Endodermal cell (in vitro differentiated cells): ENCODE data around the gene LRRC23. TPM values are rescaled to one million over a fixed set of nuclear protein-coding genes. Genes with fewer than 3 reads are reported as not detected.

ENCODE experiments used
- DNase-seq: peaks from one replicate; pipeline ENCODE4 v3.0.0-alpha.2; 2017
- H3K27ac ChIP-seq: 2 replicates; pipeline ENCODE4 v1.5.1; 2013; ENCODE audit warnings: mild to moderate bottlenecking, low read depth, low read length, moderate library complexity
- H3K27me3 ChIP-seq: 2 replicates; pipeline ENCODE4 v1.6.1; 2013; ENCODE audit warnings: mild to moderate bottlenecking, low read length, moderate library complexity; ENCODE audit not compliant: insufficient read depth, control insufficient read depth, poor library complexity, severe bottlenecking
- H3K36me3 ChIP-seq: 2 replicates; pipeline ENCODE4 v1.7.0; 2013; ENCODE audit warnings: mild to moderate bottlenecking, low read length, moderate library complexity; ENCODE audit not compliant: control insufficient read depth, insufficient read depth
- H3K4me1 ChIP-seq: one replicate; pipeline ENCODE4 v1.7.0; 2013; ENCODE audit warnings: low read length; ENCODE audit not compliant: control insufficient read depth, insufficient read depth
- H3K4me3 ChIP-seq: 2 replicates; pipeline ENCODE4 v1.5.1; 2013; ENCODE audit warnings: mild to moderate bottlenecking, low read length, moderate library complexity
- H3K9ac ChIP-seq: 2 replicates; pipeline ENCODE4 v1.6.1; 2013; ENCODE audit warnings: mild to moderate bottlenecking, low read length, moderate library complexity; ENCODE audit not compliant: poor library complexity, severe bottlenecking; ENCODE audit errors: extremely low read depth
- H3K9me3 ChIP-seq: 2 replicates; pipeline ENCODE4 v1.6.1; 2013; ENCODE audit warnings: mild to moderate bottlenecking, low read length, moderate library complexity; ENCODE audit not compliant: control insufficient read depth
- H3K27ac Mint-ChIP-seq: 2 replicates; pipeline ENCODE4 v1.8.0; 2020; ENCODE audit warnings: mixed read lengths
- H3K27me3 Mint-ChIP-seq: 2 replicates; pipeline ENCODE4 v1.8.0; 2021; ENCODE audit warnings: mild to moderate bottlenecking, mixed read lengths; ENCODE audit not compliant: insufficient read depth
- H3K36me3 Mint-ChIP-seq: 2 replicates; pipeline ENCODE4 v1.8.0; 2020; ENCODE audit warnings: low read depth, mixed read lengths
- H3K4me1 Mint-ChIP-seq: 2 replicates; pipeline ENCODE4 v1.8.0; 2020; ENCODE audit warnings: mixed read lengths
- H3K4me3 Mint-ChIP-seq: 2 replicates; pipeline ENCODE4 v1.8.0; 2020; ENCODE audit warnings: mild to moderate bottlenecking, moderate library complexity, mixed read lengths
- H3K9me3 Mint-ChIP-seq: 2 replicates; pipeline ENCODE4 v1.8.0; 2020; ENCODE audit warnings: mild to moderate bottlenecking, mixed read lengths
- WGBS, 2 experiments: methylation state at CpG; one replicate each; pipeline versions ENCODE4 v1.1.5 to v1.1.7; 2013; ENCODE audit warnings: missing lambda C conversion rate in 2 of 2, mixed read lengths in 1 of 2; ENCODE audit not compliant: insufficient coverage in 1 of 2, insufficient read length in 1 of 2; 5-methylcytosine and 5-hydroxymethylcytosine counted together
- total RNA-seq, 2 donors: library from RNA; stranded (reverse); fragmentation: NEBNext Ultra II Directional in 1 of 2; extraction: Animal tissue kit (Norgen Biotek cat#: 25700) in 1 of 2; gene quantifications; 2 replicates in 1 of 2; 3 replicates in 1 of 2; pipeline ENCODE4 v1.2.1, GENCODE V29; 2021
- TF ChIP-seq, protein P1 (sequence below): fragments of 200-600 bp; sonication (generic); conservative IDR thresholded peaks from 2 replicates; pipeline ENCODE4 v1.5.0; 2021; ENCODE audit warnings: antibody characterized with exemption, mild to moderate bottlenecking

LRRC23 gene
- total RNA-seq, 2 donors from 2014 or later = 7.8 to 11.5 TPM

DNA sequence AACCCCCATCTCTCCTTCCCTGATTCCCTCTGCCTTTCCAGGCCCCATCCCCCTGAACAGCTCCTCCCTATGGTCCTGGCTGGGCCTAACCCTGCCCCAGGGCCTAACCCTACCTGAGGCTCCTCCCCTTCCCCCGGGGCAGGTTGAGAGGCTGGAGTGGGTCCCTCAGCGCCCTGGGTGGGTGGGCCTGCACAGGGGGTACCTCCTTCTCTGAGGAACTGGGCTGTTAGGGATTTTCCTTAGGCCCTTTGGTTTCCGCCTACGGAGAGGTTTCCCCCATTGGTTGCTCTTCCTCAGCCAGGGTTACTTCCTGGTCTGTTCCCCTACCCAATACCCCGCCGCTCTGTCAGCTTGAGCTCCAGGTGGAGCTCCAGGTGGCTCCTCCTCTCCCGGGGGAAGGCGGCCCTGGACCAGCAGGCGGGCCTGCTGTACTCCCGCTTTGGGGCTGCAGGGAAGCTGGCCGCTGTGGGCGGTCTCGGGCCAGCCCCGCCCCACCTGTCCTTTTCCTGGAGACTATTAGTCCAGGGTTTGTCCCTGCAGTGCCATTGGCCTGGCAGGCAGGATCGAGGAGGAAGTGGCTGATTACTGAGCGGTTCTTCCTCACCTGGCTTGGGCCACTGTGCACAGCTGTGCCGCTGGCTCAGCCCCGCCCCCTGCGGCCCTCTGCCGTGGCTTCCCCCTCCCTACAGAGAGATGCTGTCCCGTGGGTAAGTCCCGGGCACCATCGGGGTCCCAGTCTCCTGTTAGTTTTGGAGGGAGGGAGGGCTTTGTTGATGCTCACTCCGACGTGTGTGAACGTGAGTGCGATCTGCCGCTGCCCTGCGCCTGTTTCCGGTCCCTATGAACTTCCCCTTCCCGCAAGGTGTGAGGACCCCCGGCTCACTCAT, 41.7 kb downstream of the LRRC23 start:
- WGBS, 2 experiments = 6 to 26% methylated on average over 16 to 32 of the region's 32 CpGs

DNA sequence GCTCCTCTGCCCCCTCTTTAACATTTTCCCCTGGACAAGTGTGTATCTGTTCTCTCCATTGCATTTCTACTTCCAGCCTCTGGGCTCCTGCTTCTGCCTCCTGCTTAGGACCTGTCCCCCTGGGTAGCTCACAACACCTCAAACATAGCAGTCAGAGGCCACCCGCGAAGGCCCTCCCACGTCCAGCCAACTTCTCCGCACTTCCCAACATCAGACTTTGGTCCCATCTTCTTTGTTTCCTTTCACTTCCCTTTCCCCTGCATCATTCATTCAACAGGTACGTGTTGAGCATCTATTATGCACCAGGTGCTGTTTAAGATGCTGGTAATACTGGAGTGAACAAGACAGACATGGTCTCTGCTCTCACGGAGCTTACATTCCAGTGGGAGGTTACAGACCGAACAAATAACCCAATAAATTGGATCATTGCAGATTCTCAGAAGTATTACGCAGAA, 42.3 kb downstream of the LRRC23 start:
- Histone ChIP-seq H3K27ac (no peak overlapping the region), H3K36me3 (peaks cover 5% of the 10 kb centered on the region), H3K4me3 (peak overlapping the region; percentile 89), H3K9me3 (no peaks in the 10 kb centered on the region), H3K4me1 (peaks cover 7% of the 10 kb centered on the region), H3K27me3 (no peaks in the 10 kb centered on the region), H3K9ac (peak overlapping the region; percentile 52)
- peaks cover 43% of the 10 kb centered on the region for H3K4me1 Mint-ChIP-seq
- no peaks in the 10 kb centered on the region for H3K27me3 Mint-ChIP-seq
- no peaks in the 10 kb centered on the region for H3K9me3 Mint-ChIP-seq
- 61 to 72% methylated on average over 6 to 8 of the region's 8 CpGs for WGBS, 2 experiments
- H3K36me3 Mint-ChIP-seq = peaks cover 7% of the 10 kb centered on the region
- TF ChIP-seq, protein P1, sequence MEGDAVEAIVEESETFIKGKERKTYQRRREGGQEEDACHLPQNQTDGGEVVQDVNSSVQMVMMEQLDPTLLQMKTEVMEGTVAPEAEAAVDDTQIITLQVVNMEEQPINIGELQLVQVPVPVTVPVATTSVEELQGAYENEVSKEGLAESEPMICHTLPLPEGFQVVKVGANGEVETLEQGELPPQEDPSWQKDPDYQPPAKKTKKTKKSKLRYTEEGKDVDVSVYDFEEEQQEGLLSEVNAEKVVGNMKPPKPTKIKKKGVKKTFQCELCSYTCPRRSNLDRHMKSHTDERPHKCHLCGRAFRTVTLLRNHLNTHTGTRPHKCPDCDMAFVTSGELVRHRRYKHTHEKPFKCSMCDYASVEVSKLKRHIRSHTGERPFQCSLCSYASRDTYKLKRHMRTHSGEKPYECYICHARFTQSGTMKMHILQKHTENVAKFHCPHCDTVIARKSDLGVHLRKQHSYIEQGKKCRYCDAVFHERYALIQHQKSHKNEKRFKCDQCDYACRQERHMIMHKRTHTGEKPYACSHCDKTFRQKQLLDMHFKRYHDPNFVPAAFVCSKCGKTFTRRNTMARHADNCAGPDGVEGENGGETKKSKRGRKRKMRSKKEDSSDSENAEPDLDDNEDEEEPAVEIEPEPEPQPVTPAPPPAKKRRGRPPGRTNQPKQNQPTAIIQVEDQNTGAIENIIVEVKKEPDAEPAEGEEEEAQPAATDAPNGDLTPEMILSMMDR = peak; percentile 14
- peak overlapping the region; percentile 100 for H3K27ac Mint-ChIP-seq
- DNase-seq = no peak
- peak overlapping the region; percentile 84 for H3K4me3 Mint-ChIP-seq

More for the DNA sequence above, 41.7 kb downstream of the LRRC23 start:
- Histone ChIP-seq H3K4me1 (peaks cover 7% of the 10 kb centered on the region), H3K27me3 (no peaks in the 10 kb centered on the region), H3K36me3 (peaks cover 11% of the 10 kb centered on the region), H3K9ac (peak overlapping the region; percentile 52), H3K4me3 (peak overlapping the region; percentile 89), H3K9me3 (no peaks in the 10 kb centered on the region), H3K27ac (no peak overlapping the region)
- Mint-ChIP-seq H3K4me3 (peak overlapping the region; percentile 84), H3K4me1 (peaks cover 43% of the 10 kb centered on the region), H3K27me3 (no peaks in the 10 kb centered on the region), H3K27ac (peak overlapping the region; percentile 100), H3K9me3 (no peaks in the 10 kb centered on the region), H3K36me3 (peaks cover 12% of the 10 kb centered on the region)
- peak; percentile 100 for DNase-seq
- TF ChIP-seq, protein P1 = peak; percentile 21

DNA sequence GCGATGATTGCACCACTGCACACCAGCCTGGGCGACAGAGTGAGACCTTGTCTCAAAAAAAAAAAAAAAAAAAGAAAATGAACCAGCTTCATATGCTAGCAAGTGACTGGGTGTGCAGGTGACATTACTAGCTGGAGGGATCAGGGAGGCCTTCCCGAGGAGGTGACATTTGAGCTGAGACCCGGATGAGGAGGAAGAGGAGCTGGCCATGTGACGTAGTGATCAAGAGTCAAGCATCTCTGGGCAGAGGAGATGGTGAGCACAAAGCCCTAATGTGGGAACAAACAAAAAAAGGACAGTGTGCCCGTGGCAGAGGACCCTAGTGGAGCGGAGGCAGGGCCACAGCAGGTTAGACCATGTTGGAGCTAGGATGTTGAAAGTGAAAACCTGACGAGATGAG, 43.0 kb downstream of the LRRC23 start:
- H3K4me1 ChIP-seq = peaks cover 7% of the 10 kb centered on the region
- no peak overlapping the region for H3K9ac ChIP-seq
- no peaks in the 10 kb centered on the region for H3K9me3 ChIP-seq
- Mint-ChIP-seq H3K36me3 (peaks cover 5% of the 10 kb centered on the region), H3K4me1 (peaks cover 38% of the 10 kb centered on the region), H3K27ac (peak overlapping the region; percentile 54), H3K27me3 (no peaks in the 10 kb centered on the region), H3K4me3 (peak overlapping the region; percentile 6), H3K9me3 (no peaks in the 10 kb centered on the region)
- no peaks in the 10 kb centered on the region for H3K27me3 ChIP-seq
- peaks cover under 1% of the 10 kb centered on the region for H3K36me3 ChIP-seq
- no peak overlapping the region for H3K4me3 ChIP-seq
- DNase-seq = no peak
- 92 to 94% methylated on average over 6 to 8 of the region's 8 CpGs for WGBS, 2 experiments
- no peak overlapping the region for H3K27ac ChIP-seq
- TF ChIP-seq, protein P1 = no peak
